ENCODE results near the gene MPDZ. TPM values are rescaled to one million over a fixed set of nuclear protein-coding genes. Genes with fewer than 3 reads are reported as not detected.
"Not testable (repeated sequence)": the region's sequence is repeated elsewhere in the genome, so short reads cannot be mapped to it uniquely, and the experiment has no call there.

MPDZ gene
- polyA plus RNA-seq, 6 donors from 2014 or later, result not detected

GRCh38 chr9:13239660-13240059, 39.8 kb downstream of the MPDZ start:
- ATAC-seq (ENCODE audit: low read depth in 2 of 2) (no peak), DNase-seq (no peak)
- Mint-ChIP-seq H3K4me3 (no peak overlapping the region), H3K27ac (no peak overlapping the region), H3K27me3 (no peaks in the 10 kb centered on the region), H3K9me3 (peaks cover 0 to 4% (median 0%) of the 10 kb centered on the region in 7 donors), H3K36me3 (no peaks in the 10 kb centered on the region), H3K4me1 (no peaks in the 10 kb centered on the region)

GRCh38 chr9:13239208-13239607, 40.3 kb downstream of the MPDZ start:
- Mint-ChIP-seq H3K4me3 (no peak overlapping the region), H3K4me1 (no peaks in the 10 kb centered on the region), H3K27me3 (no peaks in the 10 kb centered on the region), H3K27ac (no peak overlapping the region), H3K36me3 (no peaks in the 10 kb centered on the region), H3K9me3 (peaks cover 0 to 4% (median 0%) of the 10 kb centered on the region in 7 donors)
- no peak for DNase-seq
- no peak for ATAC-seq (ENCODE audit: low read depth in 2 of 2)

GRCh38 chr9:13234932-13235331, 44.6 kb downstream of the MPDZ start:
- Mint-ChIP-seq H3K4me1 (no peaks in the 10 kb centered on the region), H3K27me3 (no peaks in the 10 kb centered on the region), H3K36me3 (no peaks in the 10 kb centered on the region), H3K27ac (no peak overlapping the region), H3K9me3 (peaks cover 0 to 4% (median 0%) of the 10 kb centered on the region in 7 donors), H3K4me3 (no peak overlapping the region)
- DNase-seq (no peak), ATAC-seq (ENCODE audit: low read depth in 2 of 2) (no peak)

- H3K4me3 Mint-ChIP-seq, result no peak overlapping the region
- ATAC-seq (ENCODE audit: low read depth in 2 of 2) (no peak), DNase-seq (no peak)
- no peaks in the 10 kb centered on the region for H3K27me3 Mint-ChIP-seq
- no peak overlapping the region for H3K27ac Mint-ChIP-seq
- peaks cover 0 to 4% (median 0%) of the 10 kb centered on the region in 7 donors for H3K9me3 Mint-ChIP-seq
- H3K4me1 Mint-ChIP-seq, result no peaks in the 10 kb centered on the region
- H3K36me3 Mint-ChIP-seq, result no peaks in the 10 kb centered on the region
Observed at GRCh38 chr9:13228431-13228830, 51.1 kb downstream of the MPDZ start.

DNA sequence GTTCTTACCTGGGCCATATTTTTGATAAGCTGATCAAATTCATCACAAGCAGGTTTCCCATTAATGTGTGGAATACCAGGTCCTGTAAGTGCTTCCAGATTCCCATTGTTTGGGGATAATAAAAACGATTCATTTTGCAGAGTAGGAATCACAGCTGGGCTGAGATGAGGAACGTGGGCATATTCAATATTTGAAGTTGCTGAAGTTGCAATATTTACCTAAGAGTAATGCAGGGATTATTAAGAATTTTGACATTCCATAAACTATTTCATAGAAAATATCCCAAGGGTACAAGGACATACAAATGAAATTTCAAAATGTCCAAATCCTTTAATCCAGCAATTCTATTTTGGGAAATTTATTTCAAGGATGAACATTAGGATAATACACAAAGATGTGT, 55.1 kb downstream of the MPDZ start:
- H3K4me3 Mint-ChIP-seq, result no peak overlapping the region
- no peak for DNase-seq
- no peak overlapping the region for H3K27ac Mint-ChIP-seq
- H3K4me1 Mint-ChIP-seq, result no peaks in the 10 kb centered on the region
- H3K36me3 Mint-ChIP-seq, result no peaks in the 10 kb centered on the region
- H3K9me3 Mint-ChIP-seq, result peaks cover 0 to 3% (median 0%) of the 10 kb centered on the region in 7 donors
- H3K27me3 Mint-ChIP-seq, result no peaks in the 10 kb centered on the region
- no peak for ATAC-seq (ENCODE audit: low read depth in 2 of 2)

DNA sequence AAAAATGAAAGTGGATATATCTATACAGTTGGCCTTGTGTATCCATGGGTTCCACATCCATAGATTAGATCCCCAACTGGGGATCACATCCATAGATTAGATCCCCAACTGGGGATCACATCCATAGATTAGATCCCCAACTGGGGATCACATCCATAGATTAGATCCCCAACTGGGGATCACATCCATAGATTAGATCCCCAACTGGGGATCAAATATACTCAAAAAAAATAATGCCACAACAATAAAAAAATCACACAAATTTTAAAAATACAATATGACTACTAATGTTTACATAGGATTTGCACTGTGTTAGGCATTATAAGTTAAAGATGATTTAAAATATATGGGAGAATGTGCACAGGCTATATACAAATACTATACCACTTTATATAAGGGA, 56.8 kb downstream of the MPDZ start:
- not testable (repeated sequence) for H3K4me3 Mint-ChIP-seq; H3K27ac Mint-ChIP-seq; H3K9me3 Mint-ChIP-seq; H3K27me3 Mint-ChIP-seq; H3K4me1 Mint-ChIP-seq; DNase-seq; ATAC-seq (ENCODE audit: low read depth in 2 of 2); H3K36me3 Mint-ChIP-seq

GRCh38 chr9:13221741-13222140, 57.8 kb downstream of the MPDZ start:
- H3K4me1 Mint-ChIP-seq, result no peaks in the 10 kb centered on the region

GRCh38 chr9:13220837-13221236, 58.7 kb downstream of the MPDZ start:
- Mint-ChIP-seq H3K4me3 (no peak overlapping the region), H3K36me3 (no peaks in the 10 kb centered on the region), H3K9me3 (peaks cover 0 to 3% (median 0%) of the 10 kb centered on the region in 7 donors), H3K27me3 (no peaks in the 10 kb centered on the region), H3K4me1 (no peaks in the 10 kb centered on the region), H3K27ac (no peak overlapping the region)
- DNase-seq (no peak), ATAC-seq (ENCODE audit: low read depth in 2 of 2) (no peak)

More at GRCh38 chr9:13221741-13222140, 57.8 kb downstream of the MPDZ start:
- Mint-ChIP-seq H3K9me3 (peaks cover 0 to 3% (median 0%) of the 10 kb centered on the region in 7 donors), H3K36me3 (no peaks in the 10 kb centered on the region), H3K27me3 (no peaks in the 10 kb centered on the region), H3K27ac (no peak overlapping the region), H3K4me3 (no peak overlapping the region)
- no peak for ATAC-seq (ENCODE audit: low read depth in 2 of 2)
- no peak for DNase-seq

- peaks cover 0 to 3% (median 0%) of the 10 kb centered on the region in 7 donors for H3K9me3 Mint-ChIP-seq
- no peaks in the 10 kb centered on the region for H3K36me3 Mint-ChIP-seq
- ATAC-seq (ENCODE audit: low read depth in 2 of 2) (no peak), DNase-seq (no peak)
- no peak overlapping the region for H3K4me3 Mint-ChIP-seq
- H3K27me3 Mint-ChIP-seq, result no peaks in the 10 kb centered on the region
- H3K27ac Mint-ChIP-seq, result no peak overlapping the region
- H3K4me1 Mint-ChIP-seq, result no peaks in the 10 kb centered on the region
Observed at GRCh38 chr9:13215791-13216554, 63.5 kb downstream of the MPDZ start.

- Mint-ChIP-seq H3K4me1 (no peaks in the 10 kb centered on the region), H3K27me3 (no peaks in the 10 kb centered on the region), H3K36me3 (no peaks in the 10 kb centered on the region), H3K4me3 (no peak overlapping the region), H3K27ac (no peak overlapping the region), H3K9me3 (peaks cover 0 to 3% (median 0%) of the 10 kb centered on the region in 7 donors)
- no peak for ATAC-seq (ENCODE audit: low read depth in 2 of 2)
- DNase-seq, result no peak
Observed at GRCh38 chr9:13213998-13214397, 65.5 kb downstream of the MPDZ start.

- Mint-ChIP-seq H3K9me3 (peaks cover 0 to 3% (median 0%) of the 10 kb centered on the region in 7 donors), H3K27ac (no peak overlapping the region), H3K4me3 (no peak overlapping the region), H3K36me3 (no peaks in the 10 kb centered on the region), H3K4me1 (no peaks in the 10 kb centered on the region), H3K27me3 (no peaks in the 10 kb centered on the region)
- no peak for DNase-seq
- ATAC-seq (ENCODE audit: low read depth in 2 of 2), result no peak
Observed at GRCh38 chr9:13213337-13213736, 66.2 kb downstream of the MPDZ start.

DNA sequence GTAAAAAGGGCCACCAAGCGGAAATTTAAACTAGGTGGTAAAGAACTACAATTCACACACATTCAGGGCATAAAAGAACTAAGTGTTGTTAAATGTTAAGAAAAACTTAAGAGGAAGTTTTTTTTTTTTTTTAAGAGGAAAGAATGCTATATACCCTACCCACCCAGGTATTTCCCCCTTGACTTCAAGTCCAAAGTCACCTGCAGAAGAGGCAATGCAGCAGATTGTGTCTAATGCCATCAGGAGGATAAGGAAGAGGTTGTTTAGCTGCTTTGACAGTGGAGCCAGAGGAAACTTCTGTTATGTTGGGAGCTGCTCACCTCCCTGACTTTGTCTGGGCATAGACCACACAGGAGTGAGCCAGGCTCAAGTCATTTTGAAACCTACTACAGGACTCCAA, 69.2 kb downstream of the MPDZ start:
- no peak overlapping the region for H3K4me3 Mint-ChIP-seq
- no peaks in the 10 kb centered on the region for H3K27me3 Mint-ChIP-seq
- H3K27ac Mint-ChIP-seq, result no peak overlapping the region
- no peak for ATAC-seq (ENCODE audit: low read depth in 2 of 2)
- H3K36me3 Mint-ChIP-seq, result no peaks in the 10 kb centered on the region
- no peaks in the 10 kb centered on the region for H3K4me1 Mint-ChIP-seq
- DNase-seq, result no peak
- peaks cover 0 to 6% (median 3%) of the 10 kb centered on the region in 7 donors for H3K9me3 Mint-ChIP-seq

- DNase-seq, result no peak
- H3K27me3 Mint-ChIP-seq, result no peaks in the 10 kb centered on the region
- no peak for ATAC-seq (ENCODE audit: low read depth in 2 of 2)
- no peak overlapping the region for H3K27ac Mint-ChIP-seq
- H3K36me3 Mint-ChIP-seq, result no peaks in the 10 kb centered on the region
- peaks cover 0 to 4% (median 3%) of the 10 kb centered on the region in 7 donors for H3K9me3 Mint-ChIP-seq
- no peak overlapping the region for H3K4me3 Mint-ChIP-seq
- no peaks in the 10 kb centered on the region for H3K4me1 Mint-ChIP-seq
Observed at GRCh38 chr9:13209498-13209897, 70.0 kb downstream of the MPDZ start.

GRCh38 chr9:13205824-13206223, 73.7 kb downstream of the MPDZ start:
- ATAC-seq (ENCODE audit: low read depth in 2 of 2) (no peak), DNase-seq (no peak)
- H3K4me3 Mint-ChIP-seq, result no peak overlapping the region
- H3K4me1 Mint-ChIP-seq, result no peaks in the 10 kb centered on the region
- peaks cover 0 to 4% (median 3%) of the 10 kb centered on the region in 7 donors for H3K9me3 Mint-ChIP-seq
- no peaks in the 10 kb centered on the region for H3K36me3 Mint-ChIP-seq
- H3K27me3 Mint-ChIP-seq, result no peaks in the 10 kb centered on the region
- H3K27ac Mint-ChIP-seq, result no peak overlapping the region

Measured in naive B cell (primary cell).